ENCODE measurements around the gene MCM5. TPM values are rescaled to one million over a fixed set of nuclear protein-coding genes. Genes with fewer than 3 reads are reported as not detected.
"Not testable (repeated sequence)": the region's sequence is repeated elsewhere in the genome, so short reads cannot be mapped to it uniquely, and the experiment has no call there.

Gene MCM5
- total RNA-seq, 2 experiments from 2014 or later, result 301 to 309 TPM

DNA sequence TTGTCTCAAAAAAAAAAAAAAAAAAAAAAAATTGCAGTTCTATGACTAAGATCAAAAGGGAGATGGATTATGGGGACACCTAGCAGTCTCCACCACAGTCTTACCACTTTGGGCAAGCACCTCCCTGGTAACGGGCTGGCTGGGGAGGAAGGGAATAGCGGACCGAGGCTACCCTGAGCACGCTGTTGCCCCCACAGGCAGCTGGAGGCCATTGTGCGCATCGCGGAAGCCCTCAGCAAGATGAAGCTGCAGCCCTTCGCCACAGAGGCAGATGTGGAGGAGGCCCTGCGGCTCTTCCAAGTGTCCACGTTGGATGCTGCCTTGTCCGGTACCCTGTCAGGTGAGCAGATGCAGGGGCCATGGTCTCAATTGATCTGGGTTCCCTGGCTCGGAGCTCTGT is 21.2 kb downstream of the MCM5 start:
- CTCF ChIA-PET, result interaction anchor here (1.1 to 1.2 kb wide), 3 partner anchors 9 to 162 kb away, joined by 3 to 4 read pairs (median 3); no protein-coding TSS in a partner anchor
- POLR2A ChIA-PET, result interaction anchor here (0.8 kb wide), 1 partner anchor 12 kb away, joined by 4 read pairs; no protein-coding TSS in a partner anchor

DNA sequence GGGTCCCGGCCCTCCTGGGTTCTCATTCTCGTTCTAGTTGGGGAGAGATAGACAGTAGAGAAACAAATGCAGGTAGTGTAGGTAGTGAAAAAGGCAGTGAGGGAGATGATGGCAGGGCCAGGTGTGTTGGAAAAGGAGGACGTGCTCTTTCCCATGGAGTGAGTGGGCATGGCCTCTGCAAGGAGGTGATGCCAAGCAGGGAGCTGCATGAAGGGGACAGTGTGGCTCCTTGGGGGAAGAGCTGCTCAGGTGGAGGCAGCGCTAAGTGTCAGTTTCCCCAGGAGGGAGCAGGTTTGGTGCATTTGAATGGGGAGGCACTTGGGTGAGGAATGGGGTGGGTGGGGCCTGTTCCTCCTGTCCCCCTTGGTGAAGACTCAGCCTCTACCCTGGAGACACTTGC is 22.2 kb downstream of the MCM5 start:
- POLR2A ChIA-PET, result no interaction called here
- CTCF ChIA-PET, result no interaction called here

- ChIA-PET CTCF (no interaction called here), POLR2A (no interaction called here)
Measured at GRCh38 chr22:35422936-35423335, 23.0 kb downstream of the MCM5 start.

GRCh38 chr22:35424081-35424480 is 24.1 kb downstream of the MCM5 start:
- CTCF ChIA-PET, result no interaction called here
- POLR2A ChIA-PET, result no interaction called here

DNA sequence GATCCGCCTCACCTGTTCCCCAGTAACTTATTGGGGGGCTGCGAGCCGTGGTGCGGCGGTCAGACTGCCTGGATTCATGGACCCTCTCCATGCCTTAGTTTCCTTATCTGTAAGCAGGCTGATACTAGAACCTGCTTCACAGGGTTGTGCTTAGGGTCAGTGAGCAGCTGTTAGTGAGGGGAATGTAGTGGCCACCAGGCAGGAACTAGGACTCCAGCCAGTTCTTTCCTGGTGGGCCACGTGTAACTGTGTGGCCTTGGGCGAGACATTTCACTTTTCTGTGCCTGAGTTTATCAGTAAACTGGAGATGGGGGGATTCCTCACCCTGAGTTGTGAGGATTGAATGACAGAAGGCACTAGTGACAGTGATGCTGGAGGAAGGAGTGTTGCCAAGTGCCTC is 24.8 kb downstream of the MCM5 start:
- ChIA-PET CTCF (no interaction called here), POLR2A (no interaction called here)

GRCh38 chr22:35425546-35425945 is 25.6 kb downstream of the MCM5 start:
- ChIA-PET CTCF (no interaction called here), POLR2A (no interaction called here)

DNA sequence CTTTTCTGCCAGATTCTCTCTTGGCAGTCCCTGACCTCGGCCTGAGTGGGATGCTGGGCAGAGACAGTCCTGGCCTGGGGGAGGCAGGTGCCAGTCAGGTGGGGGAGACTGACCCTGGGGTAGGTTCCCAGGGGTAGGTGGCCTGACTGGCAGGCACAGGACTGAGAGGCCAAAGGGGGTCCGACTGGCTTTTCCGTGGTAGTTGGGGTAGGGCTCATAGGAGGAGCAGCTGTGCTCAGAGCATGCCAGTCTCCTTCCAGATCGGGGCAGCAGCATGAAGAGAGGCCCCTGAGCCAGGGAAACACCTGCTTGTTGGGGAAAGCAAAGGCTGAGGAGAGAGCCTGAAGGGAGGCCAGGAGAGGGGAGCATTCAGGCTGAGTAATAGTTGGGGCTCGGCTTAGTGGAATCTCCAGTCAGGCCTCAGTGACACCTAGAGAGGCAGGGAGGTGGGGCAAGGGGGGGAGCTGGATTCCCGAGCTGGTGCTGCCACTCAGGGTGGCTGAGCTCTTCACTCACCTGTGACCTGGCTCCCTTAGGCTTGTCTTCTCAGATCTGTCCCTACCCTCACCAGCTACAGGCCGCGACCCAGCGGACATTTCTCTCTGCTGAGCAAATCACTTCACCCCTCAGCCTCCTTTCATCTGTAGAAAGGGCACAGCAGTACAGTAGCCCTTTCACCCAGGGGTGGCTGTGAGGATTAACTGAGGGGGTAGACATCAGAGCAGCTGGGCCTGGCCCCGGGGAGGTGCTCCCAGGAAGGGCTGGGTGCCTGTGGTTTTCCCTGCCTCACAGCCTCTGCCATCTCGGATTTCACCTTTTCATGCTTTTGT is 26.2 kb downstream of the MCM5 start:
- CTCF ChIA-PET, result interaction anchor here (1.2 kb wide), 1 partner anchor 75 kb away, joined by 3 read pairs; no protein-coding TSS in a partner anchor
- POLR2A ChIA-PET, result no interaction called here

- POLR2A ChIA-PET, result no interaction called here
- CTCF ChIA-PET, result interaction anchor here (1.2 kb wide), 1 partner anchor 76 kb away, joined by 3 read pairs; no protein-coding TSS in a partner anchor
Measured at GRCh38 chr22:35426801-35427140, 26.8 kb downstream of the MCM5 start.

- ChIA-PET POLR2A (interaction anchor here (0.6 kb wide), 1 partner anchor 34 kb away, joined by 8 read pairs; no protein-coding TSS in a partner anchor), CTCF (interaction anchor here (0.6 to 2.3 kb wide), 12 partner anchors 10 to 986 kb away, joined by 3 to 14 read pairs (median 3); no protein-coding TSS in a partner anchor)
Measured at GRCh38 chr22:35430897-35431322, 31.0 kb downstream of the MCM5 start.

DNA sequence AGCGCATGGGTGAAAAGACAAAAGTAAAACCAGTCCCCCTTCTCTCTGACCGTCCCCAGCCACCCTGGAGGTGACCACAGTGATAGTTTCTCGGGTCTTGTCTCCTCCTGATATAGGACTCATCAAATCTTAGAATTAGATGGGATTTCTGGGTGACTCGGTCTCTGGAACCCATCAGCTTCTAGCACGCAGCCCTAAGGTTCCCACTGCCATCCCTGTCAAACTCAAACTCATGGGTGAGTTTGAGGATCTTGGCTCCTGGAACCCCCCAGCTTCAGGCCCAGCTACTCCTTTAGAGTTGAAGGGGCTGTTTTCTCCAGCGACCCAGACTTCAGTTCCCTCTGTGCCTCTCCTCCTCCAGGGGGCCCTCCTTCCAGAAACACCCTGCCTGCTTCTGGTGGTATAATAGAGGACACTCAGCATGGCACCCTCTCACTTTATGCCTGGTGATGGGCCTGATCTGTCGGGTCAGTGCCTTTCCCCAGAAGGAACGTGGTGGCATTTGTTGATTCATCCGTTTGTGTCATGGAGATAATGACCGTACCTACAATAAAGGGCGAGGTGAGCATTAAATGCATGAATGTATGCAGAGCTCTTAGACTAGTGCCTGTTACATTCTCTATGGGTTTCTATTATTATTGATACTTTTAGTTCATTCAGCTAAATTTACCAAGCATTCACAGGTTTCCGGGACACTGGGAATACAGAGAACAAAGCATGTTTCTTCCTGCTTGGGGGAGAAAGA is 31.7 kb downstream of the MCM5 start:
- POLR2A ChIA-PET, result interaction anchor here (0.6 kb wide), 1 partner anchor 13 kb away, joined by 3 read pairs; no protein-coding TSS in a partner anchor
- CTCF ChIA-PET, result interaction anchor here (1.1 to 2.3 kb wide), 4 partner anchors 19 to 151 kb away, joined by 3 to 14 read pairs (median 8); no protein-coding TSS in a partner anchor

DNA sequence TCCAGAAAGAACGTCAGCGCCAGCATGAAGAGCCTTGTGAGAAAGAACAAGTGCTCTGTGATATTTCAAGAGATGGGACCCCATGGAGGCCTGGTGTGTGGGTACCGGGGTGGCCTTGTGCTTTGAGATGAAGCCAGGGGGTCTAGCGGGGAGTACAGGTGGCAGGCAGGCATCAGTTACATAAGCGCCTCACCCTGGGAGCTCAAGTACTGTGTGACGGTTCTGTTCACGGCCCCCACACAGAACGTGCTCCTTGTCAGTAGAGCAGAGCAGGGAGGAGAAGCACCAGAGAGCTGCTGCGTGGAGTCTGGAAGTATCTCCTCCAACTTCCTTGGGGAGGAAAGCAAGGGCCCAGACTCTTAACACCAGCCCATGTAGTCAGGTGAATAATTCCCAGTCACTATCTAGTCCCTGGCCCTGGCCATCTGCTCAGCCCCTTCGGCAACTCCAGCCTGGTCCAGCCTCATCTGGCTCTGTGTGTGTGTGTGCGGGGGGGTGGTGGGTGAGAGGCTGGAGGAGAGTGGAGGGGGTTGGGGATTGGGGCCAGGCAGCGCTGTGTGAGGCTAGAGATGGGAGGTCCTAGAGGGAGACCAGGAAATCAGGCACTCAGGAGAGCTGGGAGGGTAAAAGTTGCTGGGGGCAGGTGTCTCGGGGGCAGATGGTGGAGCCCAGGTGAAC is 32.4 kb downstream of the MCM5 start:
- ChIA-PET POLR2A (interaction anchor here (0.5 to 0.6 kb wide), 2 partner anchors 13 to 38 kb away, joined by 3 to 11 read pairs; no protein-coding TSS in a partner anchor), CTCF (interaction anchor here (2.3 kb wide), 1 partner anchor 151 kb away, joined by 14 read pairs; no protein-coding TSS in a partner anchor)

GRCh38 chr22:35434061-35434710 is 34.2 kb downstream of the MCM5 start:
- CTCF ChIA-PET, result interaction anchor here (0.5 kb wide), 1 partner anchor 193 kb away, joined by 3 read pairs; no protein-coding TSS in a partner anchor
- POLR2A ChIA-PET, result no interaction called here

DNA sequence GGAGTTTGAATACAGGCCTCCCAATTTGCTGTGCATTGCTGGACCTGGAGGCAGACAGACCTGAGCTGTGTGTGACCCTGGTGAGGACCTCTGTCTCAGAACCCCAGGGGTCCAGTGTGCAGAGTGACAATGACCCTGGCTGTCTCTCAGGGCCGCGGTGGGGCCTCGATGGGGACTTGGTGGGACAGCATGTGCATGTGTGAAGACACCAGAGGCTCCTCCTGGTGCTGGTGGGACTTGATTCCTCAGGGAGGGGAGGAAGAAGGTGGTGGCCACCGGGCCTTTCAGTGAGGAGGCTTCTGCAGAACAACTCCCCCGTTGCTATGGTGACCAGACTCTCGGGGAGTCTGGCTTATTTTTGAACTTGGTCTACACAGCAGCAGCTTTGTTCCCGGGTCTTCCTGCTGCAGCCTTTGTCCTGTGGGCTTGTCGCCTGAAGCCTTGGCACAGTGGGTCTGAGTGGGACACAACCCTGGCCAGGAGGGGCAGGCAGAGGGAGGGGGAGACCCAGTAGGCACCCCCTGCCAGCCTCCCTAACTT is 35.3 kb downstream of the MCM5 start:
- CTCF ChIA-PET, result no interaction called here
- POLR2A ChIA-PET, result no interaction called here

- ChIA-PET CTCF (no interaction called here), POLR2A (interaction anchor here (0.7 kb wide), 1 partner anchor 68 kb away, joined by 3 read pairs; no protein-coding TSS in a partner anchor)
Measured at GRCh38 chr22:35436421-35436820, 36.5 kb downstream of the MCM5 start.

DNA sequence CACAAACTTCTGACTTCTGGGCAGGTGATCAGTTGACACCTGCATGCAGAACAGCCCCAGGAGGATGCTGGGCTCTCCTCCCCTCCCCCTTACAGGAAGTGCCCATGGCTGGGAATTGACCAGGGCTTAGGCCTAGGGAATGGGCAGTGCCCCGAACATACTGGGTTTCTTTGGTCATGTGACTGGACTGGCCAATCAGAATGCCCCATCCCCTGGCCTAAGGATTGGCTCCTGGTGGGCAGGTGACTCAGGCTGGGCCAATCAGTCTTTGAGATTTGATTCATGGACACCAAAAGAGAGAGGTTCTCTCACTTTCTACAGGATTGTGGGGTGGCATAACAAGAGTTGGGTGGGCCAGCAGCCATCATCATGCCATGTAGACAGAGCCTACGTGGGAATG is 37.1 kb downstream of the MCM5 start:
- ChIA-PET CTCF (no interaction called here), POLR2A (interaction anchor here (0.7 kb wide), 1 partner anchor 67 kb away, joined by 3 read pairs; no protein-coding TSS in a partner anchor)

DNA sequence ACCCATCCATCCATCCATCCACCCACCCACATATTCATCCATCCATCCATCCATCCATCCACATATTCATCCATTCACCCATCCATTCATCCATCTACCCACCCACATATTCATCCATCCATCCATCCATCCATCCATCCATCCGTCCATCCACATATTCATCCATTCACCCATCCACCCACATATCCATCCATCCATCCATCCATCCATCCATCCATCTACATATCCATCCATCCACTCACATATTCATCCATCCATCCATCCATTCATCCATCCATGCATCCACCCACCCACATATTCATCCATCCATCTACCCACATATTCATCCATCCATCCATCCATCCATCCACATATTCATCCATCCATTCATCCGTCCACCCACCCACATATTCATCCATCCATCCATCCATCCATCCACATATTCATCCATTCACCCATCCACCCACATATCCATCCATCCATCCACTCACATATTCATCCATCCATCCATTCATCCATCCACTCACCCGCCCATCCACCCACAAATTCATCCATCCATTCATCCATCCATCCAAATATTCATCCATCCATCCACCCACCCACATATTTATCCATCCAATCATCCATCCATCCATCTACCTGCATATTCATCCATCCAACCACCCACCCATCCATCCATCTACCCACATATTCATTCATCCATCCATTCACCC is 38.9 kb downstream of the MCM5 start:
- CTCF ChIA-PET, POLR2A ChIA-PET: not testable (repeated sequence)

DNA sequence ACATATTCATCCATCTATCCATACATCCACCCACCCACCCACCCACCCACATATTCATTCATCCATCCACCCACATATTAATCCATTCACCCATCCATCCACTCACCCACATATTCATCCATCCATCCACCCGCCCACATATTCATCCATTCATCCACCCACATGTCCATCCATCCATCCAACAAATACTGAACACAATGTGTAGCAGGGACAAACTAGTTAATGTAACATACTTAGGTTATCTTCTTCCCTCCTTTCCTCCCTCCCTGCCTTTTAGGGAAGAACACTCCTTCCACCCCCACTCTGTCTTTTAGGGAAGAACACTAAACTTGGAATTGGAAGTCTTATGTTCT is 39.4 kb downstream of the MCM5 start:
- ChIA-PET POLR2A (no interaction called here), CTCF (no interaction called here)

GRCh38 chr22:35440129-35440528 is 40.2 kb downstream of the MCM5 start:
- POLR2A ChIA-PET, result no interaction called here
- CTCF ChIA-PET, result no interaction called here
